Measurements from ENCODE around the gene RUFY2. TPM values are rescaled to one million over a fixed set of nuclear protein-coding genes. Genes with fewer than 3 reads are reported as not detected.

The RUFY2 gene
- total RNA-seq, 6 donors from 2014 or later, result 10.3 to 47.7 (median 15.7) TPM

DNA sequence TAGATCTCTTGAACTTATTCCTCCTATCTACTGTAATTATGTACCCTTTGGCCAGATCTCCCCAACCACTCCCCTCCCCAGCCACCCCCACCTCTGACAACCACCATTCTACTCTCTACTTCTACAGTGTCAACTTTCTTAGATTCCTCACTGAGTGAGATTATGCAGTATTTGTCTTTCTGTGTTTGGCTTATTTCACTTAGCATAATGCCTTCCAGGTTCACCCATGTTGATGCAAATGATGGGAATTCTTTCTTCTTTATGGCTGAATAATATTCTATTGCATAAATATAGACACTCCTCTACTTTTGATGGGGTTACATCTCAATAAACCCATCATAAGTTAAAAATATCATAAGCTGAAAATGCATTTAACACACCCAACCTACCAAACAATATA is 96.5 kb downstream of the RUFY2 start:
- H3K27ac ChIP-seq, result no peak overlapping the region
- H3K27me3 ChIP-seq, result no peaks in the 10 kb centered on the region
- no peaks in the 10 kb centered on the region for H3K36me3 ChIP-seq
- ATAC-seq (ENCODE audit: low FRiP score in 2 of 2) (no peak), DNase-seq (no peak)
- TF ChIP-seq EP300 (IDR thresholded peaks at IDR 0.05), result no peak
- TF ChIP-seq POLR2A (IDR thresholded peaks at IDR 0.05), result no peak
- TF ChIP-seq, protein P1, sequence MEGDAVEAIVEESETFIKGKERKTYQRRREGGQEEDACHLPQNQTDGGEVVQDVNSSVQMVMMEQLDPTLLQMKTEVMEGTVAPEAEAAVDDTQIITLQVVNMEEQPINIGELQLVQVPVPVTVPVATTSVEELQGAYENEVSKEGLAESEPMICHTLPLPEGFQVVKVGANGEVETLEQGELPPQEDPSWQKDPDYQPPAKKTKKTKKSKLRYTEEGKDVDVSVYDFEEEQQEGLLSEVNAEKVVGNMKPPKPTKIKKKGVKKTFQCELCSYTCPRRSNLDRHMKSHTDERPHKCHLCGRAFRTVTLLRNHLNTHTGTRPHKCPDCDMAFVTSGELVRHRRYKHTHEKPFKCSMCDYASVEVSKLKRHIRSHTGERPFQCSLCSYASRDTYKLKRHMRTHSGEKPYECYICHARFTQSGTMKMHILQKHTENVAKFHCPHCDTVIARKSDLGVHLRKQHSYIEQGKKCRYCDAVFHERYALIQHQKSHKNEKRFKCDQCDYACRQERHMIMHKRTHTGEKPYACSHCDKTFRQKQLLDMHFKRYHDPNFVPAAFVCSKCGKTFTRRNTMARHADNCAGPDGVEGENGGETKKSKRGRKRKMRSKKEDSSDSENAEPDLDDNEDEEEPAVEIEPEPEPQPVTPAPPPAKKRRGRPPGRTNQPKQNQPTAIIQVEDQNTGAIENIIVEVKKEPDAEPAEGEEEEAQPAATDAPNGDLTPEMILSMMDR (IDR thresholded peaks at IDR 0.05), result no peak
- TF ChIP-seq POLR2AphosphoS5 (IDR thresholded peaks at IDR 0.05), result no peak
- H3K4me3 ChIP-seq, result no peak overlapping the region
- H3K4me1 ChIP-seq, result peaks cover 0 to 4% (median 0%) of the 10 kb centered on the region in 4 donors
- H3K9me3 ChIP-seq, result no peaks in the 10 kb centered on the region

DNA sequence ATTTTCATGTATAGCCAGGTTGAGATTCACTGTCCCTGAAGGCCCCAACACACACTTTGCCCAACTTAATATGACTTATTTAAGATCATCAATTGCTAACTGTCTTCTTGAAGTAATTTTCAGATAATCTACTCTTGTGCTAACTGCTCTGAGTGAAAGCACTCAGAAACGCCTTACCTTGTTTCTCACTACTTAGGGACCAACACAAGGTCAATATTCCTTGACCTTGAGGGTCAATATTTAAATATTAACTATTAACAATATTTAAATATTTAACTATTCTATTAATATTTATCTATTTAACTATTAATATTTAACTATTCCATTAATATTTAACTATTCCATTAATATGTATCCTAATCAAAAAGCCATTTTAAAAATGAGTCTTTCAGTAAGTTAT is 101.2 kb downstream of the RUFY2 start:
- Histone ChIP-seq H3K27me3 (no peaks in the 10 kb centered on the region), H3K9me3 (no peaks in the 10 kb centered on the region), H3K27ac (no peak overlapping the region), H3K4me1 (peaks cover 0 to 11% (median 2%) of the 10 kb centered on the region in 4 donors), H3K4me3 (no peak overlapping the region), H3K36me3 (no peaks in the 10 kb centered on the region)
- TF ChIP-seq, protein P1 (IDR thresholded peaks at IDR 0.05), result no peak
- TF ChIP-seq POLR2AphosphoS5 (IDR thresholded peaks at IDR 0.05), result no peak
- TF ChIP-seq EP300 (IDR thresholded peaks at IDR 0.05), result no peak
- TF ChIP-seq POLR2A (IDR thresholded peaks at IDR 0.05), result no peak
- 0 to 2% methylated on average over 1 of the region's 1 CpG for WGBS, 2 donors
- no peak for ATAC-seq (ENCODE audit: low FRiP score in 2 of 2)
- no peak for DNase-seq

DNA sequence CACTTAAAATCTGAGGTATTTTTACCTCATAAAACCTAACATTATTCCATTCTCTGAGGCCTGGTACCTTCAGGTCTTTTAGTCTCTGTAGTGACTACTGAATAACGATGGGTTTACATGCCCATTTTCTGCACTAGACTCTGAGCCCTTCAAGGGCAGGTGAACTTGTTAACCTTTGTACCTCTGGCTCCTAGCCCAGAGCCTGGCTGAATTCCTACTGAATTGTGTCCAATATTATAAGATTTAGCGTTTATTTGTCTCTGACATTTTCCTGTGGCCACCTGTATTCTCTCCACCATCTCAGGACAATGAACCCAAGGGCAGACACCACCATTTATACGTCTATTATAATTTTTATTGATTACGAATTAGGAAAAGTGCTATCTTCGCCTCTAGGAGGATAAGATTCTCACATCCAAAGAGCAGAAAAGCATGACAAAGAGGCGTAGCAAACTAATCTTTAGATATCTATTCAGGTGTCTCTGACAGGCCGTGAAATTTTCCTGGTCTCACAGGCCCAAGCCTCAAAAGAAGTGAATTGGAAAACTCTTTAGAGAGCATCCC is 103.1 kb downstream of the RUFY2 start:
- ATAC-seq (ENCODE audit: low FRiP score in 2 of 2) (no peak), DNase-seq (no peak)
- TF ChIP-seq, protein P1 (IDR thresholded peaks at IDR 0.05), result no peak
- TF ChIP-seq EP300 (IDR thresholded peaks at IDR 0.05) (no peak), POLR2AphosphoS5 (IDR thresholded peaks at IDR 0.05) (no peak), POLR2A (IDR thresholded peaks at IDR 0.05) (no peak)
- no peaks in the 10 kb centered on the region for H3K36me3 ChIP-seq
- peaks cover 0 to 11% (median 2%) of the 10 kb centered on the region in 4 donors for H3K4me1 ChIP-seq
- WGBS, 2 donors, result 67 to 69% methylated on average over 7 of the region's 7 CpGs
- H3K27me3 ChIP-seq, result no peaks in the 10 kb centered on the region
- no peaks in the 10 kb centered on the region for H3K9me3 ChIP-seq
- H3K27ac ChIP-seq, result no peak overlapping the region
- no peak overlapping the region for H3K4me3 ChIP-seq

DNA sequence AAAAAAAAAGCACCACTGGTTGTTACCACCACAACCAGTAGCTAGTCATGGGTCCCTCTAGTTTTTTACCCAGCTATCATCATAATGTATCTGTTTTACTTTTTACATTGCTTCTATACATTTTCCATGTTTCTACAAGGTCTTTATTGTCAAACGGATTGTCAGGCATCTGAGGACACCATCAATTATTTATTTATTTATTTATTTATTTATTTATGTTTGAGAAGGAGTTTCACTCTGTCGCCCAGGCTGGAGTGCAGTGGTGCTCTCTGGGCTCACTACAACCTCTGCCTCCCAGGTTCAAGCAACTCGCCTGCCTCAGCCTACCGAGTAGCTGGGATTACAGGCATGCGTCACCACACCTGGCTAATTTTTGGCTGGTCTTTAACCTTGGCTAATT is 104.2 kb downstream of the RUFY2 start:
- no peaks in the 10 kb centered on the region for H3K36me3 ChIP-seq
- WGBS, 2 donors, result 71% methylated on average over 5 of the region's 5 CpGs
- ATAC-seq (ENCODE audit: low FRiP score in 2 of 2) (no peak), DNase-seq (no peak)
- no peaks in the 10 kb centered on the region for H3K9me3 ChIP-seq
- H3K4me1 ChIP-seq, result peaks cover 0 to 11% (median 2%) of the 10 kb centered on the region in 4 donors
- no peak overlapping the region for H3K27ac ChIP-seq
- H3K4me3 ChIP-seq, result no peak overlapping the region
- TF ChIP-seq POLR2AphosphoS5 (IDR thresholded peaks at IDR 0.05) (no peak), EP300 (IDR thresholded peaks at IDR 0.05) (no peak), POLR2A (IDR thresholded peaks at IDR 0.05) (no peak)
- TF ChIP-seq, protein P1 (IDR thresholded peaks at IDR 0.05), result no peak
- no peaks in the 10 kb centered on the region for H3K27me3 ChIP-seq

DNA sequence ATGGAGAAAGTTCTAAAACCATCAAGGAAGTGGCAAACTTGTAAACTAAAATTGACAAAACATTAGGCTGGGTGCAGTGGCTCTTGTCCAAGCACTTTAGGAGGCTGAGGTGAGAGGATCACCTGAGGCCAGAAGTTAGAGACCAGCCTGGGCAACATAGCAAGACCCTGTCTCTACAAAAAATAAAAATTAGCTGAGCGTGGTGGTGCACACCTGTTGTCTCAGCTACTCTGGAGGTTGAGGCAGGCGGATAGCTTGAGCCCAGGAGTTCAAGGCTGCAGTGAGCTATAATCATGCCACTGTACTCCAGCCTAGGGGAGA is 104.6 kb downstream of the RUFY2 start:
- no peaks in the 10 kb centered on the region for H3K9me3 ChIP-seq
- H3K4me3 ChIP-seq, result no peak overlapping the region
- no peaks in the 10 kb centered on the region for H3K36me3 ChIP-seq
- WGBS, 2 donors, result 45% methylated on average over 2 of the region's 2 CpGs
- H3K4me1 ChIP-seq, result peaks cover 0 to 11% (median 2%) of the 10 kb centered on the region in 4 donors
- H3K27ac ChIP-seq, result no peak overlapping the region
- DNase-seq (no peak), ATAC-seq (ENCODE audit: low FRiP score in 2 of 2) (no peak)
- TF ChIP-seq POLR2A (IDR thresholded peaks at IDR 0.05) (no peak), POLR2AphosphoS5 (IDR thresholded peaks at IDR 0.05) (no peak), EP300 (IDR thresholded peaks at IDR 0.05) (no peak)
- TF ChIP-seq, protein P1 (IDR thresholded peaks at IDR 0.05), result peak in 1 of 6 experiments; percentile 2
- no peaks in the 10 kb centered on the region for H3K27me3 ChIP-seq
